Stimulated activated naive CD8-positive, alpha-beta T cell treated with anti-CD3 and anti-CD28 coated beads, Interleukin-15, amount 100 ng/mL, for 72 hours (primary cell): ENCODE measurements around the gene SUN3.

Experiments
- ATAC-seq: fragments of 150-1000 bp; cut with Tn5 transposase; 2 replicates; pipeline ENCODE4 v1.10.0; 2021; ENCODE audit warnings: mild to moderate bottlenecking, moderate library complexity
- DNase-seq, 2 donors: peaks; one replicate each; pipeline ENCODE4 v3.0.0; 2021 to 2022
- H3K27ac Mint-ChIP-seq, 2 donors: one replicate each; pipeline ENCODE4 v1.8.0; 2022; ENCODE audit warnings: mild to moderate bottlenecking in 2 of 2, mixed read lengths in 2 of 2, moderate library complexity in 2 of 2
- H3K27me3 Mint-ChIP-seq: one replicate; pipeline ENCODE4 v1.8.0; 2022; ENCODE audit warnings: mixed read lengths
- H3K4me1 Mint-ChIP-seq: one replicate; pipeline ENCODE4 v1.8.0; 2022; ENCODE audit warnings: mild to moderate bottlenecking, mixed read lengths
- H3K4me3 Mint-ChIP-seq, 2 donors: one replicate each; pipeline ENCODE4 v1.8.0; 2022; ENCODE audit warnings: mild to moderate bottlenecking in 2 of 2, mixed read lengths in 2 of 2, moderate library complexity in 1 of 2
- H3K9me3 Mint-ChIP-seq, 2 donors: one replicate each; pipeline ENCODE4 v1.8.0; 2022; ENCODE audit warnings: mixed read lengths in 2 of 2

Gene SUN3

DNA sequence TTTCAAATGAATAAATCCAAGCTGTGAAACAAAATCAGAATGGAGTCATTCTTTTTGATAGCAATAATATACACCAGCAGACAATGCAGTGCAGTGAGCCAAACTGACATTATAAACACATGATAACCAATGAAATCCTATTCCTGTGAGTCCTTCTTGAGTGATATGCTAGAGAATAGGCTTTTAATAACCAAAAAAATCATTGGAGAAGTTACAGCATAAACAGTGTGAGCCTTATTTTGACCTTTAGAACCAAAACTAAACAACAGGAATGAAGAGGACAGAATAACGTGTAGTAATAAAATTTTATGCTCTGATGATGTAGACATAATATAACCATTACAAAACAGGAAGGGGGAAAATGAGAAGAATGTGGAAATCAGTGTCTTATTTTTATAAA, 58.1 kb downstream of the SUN3 start:
- no peaks in the 10 kb centered on the region for H3K27me3 Mint-ChIP-seq
- H3K4me3 Mint-ChIP-seq, result no peak overlapping the region
- ATAC-seq, result no peak
- H3K4me1 Mint-ChIP-seq, result peaks cover 49% of the 10 kb centered on the region
- H3K27ac Mint-ChIP-seq, result peak overlapping the region in 1 of 2 donors; percentile 67
- no peaks in the 10 kb centered on the region for H3K9me3 Mint-ChIP-seq
- DNase-seq, result no peak

DNA sequence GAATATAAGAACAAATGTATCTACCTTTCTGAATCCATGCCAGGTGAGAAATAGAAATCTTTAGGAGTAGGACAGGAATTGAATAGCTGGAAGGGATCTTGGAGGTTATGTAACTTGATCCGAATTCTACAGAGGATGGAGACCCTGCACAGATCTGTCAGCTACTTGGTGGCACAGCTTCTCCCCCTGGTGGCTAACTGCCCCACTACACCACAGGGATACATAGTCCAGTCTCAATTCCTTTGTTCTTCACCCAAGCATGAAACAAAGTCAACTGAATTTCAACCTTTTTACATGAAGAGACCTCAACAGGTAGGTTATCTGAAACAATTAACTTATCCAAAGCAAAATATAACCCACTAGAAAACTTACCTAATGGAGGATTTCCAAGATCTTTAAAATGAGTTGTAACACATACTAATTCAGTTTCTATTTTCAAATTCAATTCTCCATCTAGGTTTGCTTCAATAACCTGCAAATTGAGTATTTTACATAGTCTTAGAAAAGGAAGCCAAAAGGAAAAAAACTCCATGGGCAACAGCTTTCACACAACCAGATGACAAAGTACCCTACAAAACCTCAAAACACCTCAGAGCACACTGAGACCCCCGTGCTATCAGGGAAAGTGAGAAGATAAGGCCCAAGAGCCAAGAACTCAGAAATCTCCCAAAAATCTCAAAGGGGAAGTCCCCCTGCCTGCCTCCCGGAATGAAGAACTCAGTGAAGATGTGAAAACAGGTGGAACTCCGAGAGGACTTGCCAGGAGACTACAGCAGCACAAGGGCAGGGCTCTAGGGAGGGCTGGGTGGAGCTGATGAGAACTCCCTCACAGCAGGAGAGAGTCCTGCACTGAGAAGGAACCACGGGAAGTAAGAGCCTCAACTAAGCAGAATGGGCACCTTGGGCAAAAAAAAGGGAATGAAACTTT, 59.8 kb downstream of the SUN3 start:
- peak; percentile 38 to 46 for DNase-seq
- H3K27me3 Mint-ChIP-seq, result no peaks in the 10 kb centered on the region
- H3K27ac Mint-ChIP-seq, result peak overlapping the region; percentile 61 to 88
- H3K4me3 Mint-ChIP-seq, result no peak overlapping the region
- H3K4me1 Mint-ChIP-seq, result peaks cover 41% of the 10 kb centered on the region
- H3K9me3 Mint-ChIP-seq, result no peaks in the 10 kb centered on the region
- ATAC-seq, result peak; percentile 72

DNA sequence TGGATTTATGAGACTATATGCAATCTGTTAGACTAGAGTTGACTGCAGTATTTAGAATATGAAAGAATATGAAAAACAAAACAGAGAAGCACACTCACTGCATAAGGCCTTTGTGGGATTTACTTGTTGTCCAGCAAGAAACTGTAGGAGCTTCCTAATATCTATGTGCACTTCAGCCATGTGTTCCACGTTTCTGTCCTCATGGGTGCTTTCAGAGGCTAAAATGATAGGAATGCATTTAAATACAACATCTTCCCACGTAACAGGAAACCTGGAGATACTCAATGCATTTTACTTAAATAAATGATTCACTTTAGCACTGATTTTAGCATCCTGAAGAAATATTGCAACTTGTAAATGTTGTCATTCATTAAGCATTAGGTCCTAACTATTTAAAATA, 61.2 kb downstream of the SUN3 start:
- Mint-ChIP-seq H3K27ac (no peak overlapping the region), H3K9me3 (no peaks in the 10 kb centered on the region), H3K27me3 (no peaks in the 10 kb centered on the region), H3K4me3 (no peak overlapping the region), H3K4me1 (peaks cover 27% of the 10 kb centered on the region)
- no peak for DNase-seq
- ATAC-seq, result no peak

- no peaks in the 10 kb centered on the region for H3K27me3 Mint-ChIP-seq
- ATAC-seq (no peak), DNase-seq (no peak)
- no peak overlapping the region for H3K27ac Mint-ChIP-seq
- peaks cover 25% of the 10 kb centered on the region for H3K4me1 Mint-ChIP-seq
- no peaks in the 10 kb centered on the region for H3K9me3 Mint-ChIP-seq
- H3K4me3 Mint-ChIP-seq, result no peak overlapping the region
Measured at GRCh38 chr7:47967123-47967522, 61.8 kb downstream of the SUN3 start.

DNA sequence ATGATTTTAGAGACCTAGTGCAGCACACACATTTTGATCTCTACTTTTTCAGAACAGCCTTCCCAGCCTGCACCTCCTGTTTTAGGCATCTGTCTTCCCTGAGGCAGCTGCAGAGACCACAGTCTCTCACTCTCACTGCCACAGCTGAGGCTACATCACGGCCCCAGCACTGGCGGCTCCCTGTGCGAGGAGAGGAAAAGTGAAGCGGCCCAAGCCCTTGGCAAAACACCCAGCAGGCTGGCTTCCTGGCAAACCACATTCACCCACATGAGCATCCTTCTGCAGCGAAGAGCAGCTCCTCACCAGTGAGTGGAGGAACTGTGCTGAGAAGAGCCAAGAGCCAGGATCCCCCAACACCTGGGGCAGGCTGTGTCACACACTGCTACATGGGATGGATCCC, 63.5 kb downstream of the SUN3 start:
- H3K27me3 Mint-ChIP-seq, result no peaks in the 10 kb centered on the region
- no peak overlapping the region for H3K4me3 Mint-ChIP-seq
- DNase-seq (no peak), ATAC-seq (no peak)
- no peaks in the 10 kb centered on the region for H3K9me3 Mint-ChIP-seq
- H3K27ac Mint-ChIP-seq, result no peak overlapping the region
- H3K4me1 Mint-ChIP-seq, result peaks cover 25% of the 10 kb centered on the region

GRCh38 chr7:47962262-47962661, 66.6 kb downstream of the SUN3 start:
- peaks cover 6% of the 10 kb centered on the region for H3K4me1 Mint-ChIP-seq
- DNase-seq (no peak), ATAC-seq (no peak)
- H3K9me3 Mint-ChIP-seq, result no peaks in the 10 kb centered on the region
- H3K4me3 Mint-ChIP-seq, result no peak overlapping the region
- no peaks in the 10 kb centered on the region for H3K27me3 Mint-ChIP-seq
- H3K27ac Mint-ChIP-seq, result no peak overlapping the region

GRCh38 chr7:47957156-47957555, 71.8 kb downstream of the SUN3 start:
- ATAC-seq, result no peak
- no peak for DNase-seq
- H3K27ac Mint-ChIP-seq, result no peak overlapping the region
- no peak overlapping the region for H3K4me3 Mint-ChIP-seq
- H3K27me3 Mint-ChIP-seq, result no peaks in the 10 kb centered on the region
- H3K9me3 Mint-ChIP-seq, result no peaks in the 10 kb centered on the region
- no peaks in the 10 kb centered on the region for H3K4me1 Mint-ChIP-seq

- ATAC-seq (no peak), DNase-seq (no peak)
- H3K4me1 Mint-ChIP-seq, result no peaks in the 10 kb centered on the region
- no peak overlapping the region for H3K4me3 Mint-ChIP-seq
- H3K27me3 Mint-ChIP-seq, result no peaks in the 10 kb centered on the region
- H3K27ac Mint-ChIP-seq, result no peak overlapping the region
- no peaks in the 10 kb centered on the region for H3K9me3 Mint-ChIP-seq
Measured at GRCh38 chr7:47956220-47956619, 72.7 kb downstream of the SUN3 start.

DNA sequence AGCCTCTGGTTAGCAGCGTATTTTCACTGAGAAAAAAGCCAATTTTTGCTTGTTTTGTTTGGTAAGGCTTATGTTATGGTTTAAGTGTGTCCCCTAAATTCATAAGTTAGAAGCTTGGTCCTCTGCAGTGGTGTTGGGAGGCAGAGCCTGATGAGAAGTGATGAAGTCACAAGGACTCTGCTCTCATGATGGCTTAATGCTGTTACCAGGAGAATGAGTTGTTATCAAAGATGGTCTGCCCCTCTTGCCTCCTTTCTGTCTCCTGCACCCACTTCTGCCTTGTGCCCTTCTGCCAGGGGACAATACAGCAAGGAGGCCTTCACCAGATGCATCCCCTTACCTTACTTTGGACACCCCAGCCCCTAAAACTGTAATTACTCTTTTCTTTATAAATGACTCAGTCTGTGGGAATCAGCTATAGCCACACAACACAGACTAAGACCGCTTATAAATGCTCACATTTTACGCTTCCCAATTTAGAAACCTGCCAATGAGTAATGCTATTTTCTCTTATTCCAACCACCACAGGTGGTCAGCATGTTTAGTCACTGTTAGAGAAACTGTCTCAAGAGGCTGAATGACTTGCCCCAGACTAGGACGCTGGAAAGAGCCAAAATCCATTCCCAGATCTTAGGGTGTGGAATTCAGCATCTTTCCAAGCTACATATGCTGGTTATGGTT, 74.5 kb downstream of the SUN3 start:
- H3K27me3 Mint-ChIP-seq, result no peaks in the 10 kb centered on the region
- ATAC-seq (no peak), DNase-seq (no peak)
- no peaks in the 10 kb centered on the region for H3K4me1 Mint-ChIP-seq
- H3K9me3 Mint-ChIP-seq, result no peaks in the 10 kb centered on the region
- H3K27ac Mint-ChIP-seq, result no peak overlapping the region
- no peak overlapping the region for H3K4me3 Mint-ChIP-seq

- DNase-seq, result no peak
- peak; percentile 15 for ATAC-seq
- Mint-ChIP-seq H3K27me3 (no peaks in the 10 kb centered on the region), H3K4me3 (no peak overlapping the region), H3K27ac (no peak overlapping the region), H3K9me3 (no peaks in the 10 kb centered on the region), H3K4me1 (no peaks in the 10 kb centered on the region)
Measured at GRCh38 chr7:47953822-47954221, 75.1 kb downstream of the SUN3 start.

DNA sequence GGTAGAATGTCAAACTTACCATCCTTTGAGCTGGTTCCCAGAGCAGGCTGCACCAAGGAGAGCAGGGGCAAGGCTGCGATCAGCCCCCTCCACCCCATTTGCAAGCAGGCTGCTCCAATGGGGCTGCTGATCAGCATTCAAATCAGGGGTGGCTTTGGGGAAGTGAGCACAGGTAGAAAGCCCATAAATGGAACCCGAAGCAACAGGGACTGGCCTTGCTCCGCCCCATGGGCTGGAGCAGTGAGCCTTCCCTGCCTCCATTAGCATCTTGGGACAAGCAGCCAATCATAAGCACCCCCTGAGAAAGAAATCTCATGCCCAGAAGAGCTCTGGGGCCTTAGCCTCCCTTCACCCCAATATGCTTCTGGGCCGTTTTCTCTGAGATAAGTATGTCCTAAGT, 76.7 kb downstream of the SUN3 start:
- Mint-ChIP-seq H3K4me3 (no peak overlapping the region), H3K27ac (no peak overlapping the region), H3K4me1 (no peaks in the 10 kb centered on the region), H3K9me3 (no peaks in the 10 kb centered on the region), H3K27me3 (no peaks in the 10 kb centered on the region)
- ATAC-seq (no peak), DNase-seq (no peak)

DNA sequence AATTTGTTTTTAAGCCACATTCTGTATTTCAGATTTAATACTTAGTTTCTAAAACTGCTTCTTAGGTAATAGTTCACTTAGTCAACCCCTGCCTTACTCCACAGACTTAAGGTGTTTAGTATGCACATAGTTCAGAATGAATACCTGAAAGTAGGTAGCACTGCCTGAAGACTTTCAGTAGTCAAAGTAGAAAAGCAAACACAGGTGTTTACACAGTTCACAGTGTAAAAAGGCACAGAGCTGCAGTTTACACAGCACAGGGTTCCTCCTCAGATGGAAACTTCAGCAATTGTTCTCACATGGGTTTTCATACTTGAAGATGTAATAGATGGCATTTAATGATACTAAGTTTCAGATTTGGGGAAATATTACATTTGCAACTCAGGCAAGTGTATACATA, 77.5 kb downstream of the SUN3 start:
- Mint-ChIP-seq H3K27ac (no peak overlapping the region), H3K27me3 (no peaks in the 10 kb centered on the region), H3K9me3 (no peaks in the 10 kb centered on the region), H3K4me3 (no peak overlapping the region), H3K4me1 (no peaks in the 10 kb centered on the region)
- ATAC-seq (no peak), DNase-seq (no peak)

- ATAC-seq, result no peak
- no peak for DNase-seq
- no peak overlapping the region for H3K4me3 Mint-ChIP-seq
- no peak overlapping the region for H3K27ac Mint-ChIP-seq
- H3K27me3 Mint-ChIP-seq, result no peaks in the 10 kb centered on the region
- no peaks in the 10 kb centered on the region for H3K9me3 Mint-ChIP-seq
- no peaks in the 10 kb centered on the region for H3K4me1 Mint-ChIP-seq
Measured at GRCh38 chr7:47950714-47951113, 78.2 kb downstream of the SUN3 start.

DNA sequence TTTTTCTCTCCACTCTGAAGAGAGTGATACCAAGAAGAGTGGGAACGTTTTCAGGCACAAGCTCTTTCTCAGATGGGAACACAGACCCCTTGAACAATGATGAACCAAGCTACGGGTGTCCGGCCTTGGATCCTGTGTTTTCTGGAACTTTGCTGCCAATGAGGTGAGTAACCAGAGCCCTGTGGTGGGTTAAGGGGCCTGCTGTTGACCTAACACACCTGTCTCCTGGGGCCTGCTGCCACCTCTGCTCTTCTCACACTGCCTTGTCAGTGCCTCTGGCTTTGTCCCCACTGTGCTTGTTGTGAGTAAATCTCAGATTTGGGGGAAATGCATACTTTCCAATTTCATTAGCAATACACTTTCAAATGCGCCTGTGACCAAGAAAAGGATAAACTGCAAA, 79.2 kb downstream of the SUN3 start:
- ATAC-seq (no peak), DNase-seq (no peak)
- Mint-ChIP-seq H3K27me3 (no peaks in the 10 kb centered on the region), H3K4me3 (no peak overlapping the region), H3K4me1 (no peaks in the 10 kb centered on the region), H3K27ac (no peak overlapping the region), H3K9me3 (no peaks in the 10 kb centered on the region)

DNA sequence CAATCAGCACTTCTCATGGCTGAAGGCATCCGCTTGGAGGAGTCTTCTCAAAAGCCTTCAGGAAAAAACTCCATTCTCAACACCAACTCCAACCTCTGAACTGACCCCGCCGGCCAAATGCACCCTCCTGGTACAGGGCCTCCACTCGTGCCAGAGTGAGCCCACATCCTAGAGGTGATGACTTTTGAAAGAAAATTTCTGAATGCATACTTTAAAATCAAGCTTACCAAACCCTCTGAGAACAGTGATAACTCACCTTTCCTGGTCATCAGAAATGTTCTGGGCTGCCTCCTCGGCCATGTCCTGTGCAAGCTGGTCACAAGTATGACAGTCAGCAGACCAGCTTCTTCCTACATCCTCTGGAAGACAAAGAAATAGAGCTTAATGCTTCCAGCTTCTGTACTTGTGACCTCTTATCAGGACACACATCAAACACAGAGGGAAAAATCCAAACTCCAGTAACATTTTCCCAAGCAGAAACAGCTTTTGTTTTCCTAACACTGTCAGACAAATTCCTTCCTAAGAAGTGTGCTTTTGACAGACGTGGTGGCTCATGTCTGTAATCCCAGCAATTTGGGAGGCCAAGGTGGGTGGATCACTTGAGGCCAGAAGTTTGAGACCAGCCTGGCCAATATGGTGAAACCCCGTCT, 80.6 kb downstream of the SUN3 start, which contains the start of gene PKD1L1:
Gene PKD1L1, minus strand, starts transcription at position 326 of the 650 bp plus-strand sequence. Its CDS starts 26 bp downstream, at position 300.
- no peak within 1 kb of the TSS for H3K27ac Mint-ChIP-seq
- no peaks in the 10 kb centered on the region for H3K9me3 Mint-ChIP-seq
- H3K4me3 Mint-ChIP-seq, result no peak within 1 kb of the TSS
- no peaks in the 10 kb centered on the region for H3K4me1 Mint-ChIP-seq
- ATAC-seq, result no peak
- DNase-seq, result no peak
- no peaks in the 10 kb centered on the region for H3K27me3 Mint-ChIP-seq

- ATAC-seq (no peak), DNase-seq (no peak)
- H3K4me1 Mint-ChIP-seq, result no peaks in the 10 kb centered on the region
- H3K27me3 Mint-ChIP-seq, result no peaks in the 10 kb centered on the region
- H3K9me3 Mint-ChIP-seq, result no peaks in the 10 kb centered on the region
- H3K27ac Mint-ChIP-seq, result no peak overlapping the region
- H3K4me3 Mint-ChIP-seq, result no peak overlapping the region
Measured at GRCh38 chr7:47947355-47947749, 81.6 kb downstream of the SUN3 start.
